Measurements from ENCODE around the gene LGALS4. TPM values are rescaled to one million over a fixed set of nuclear protein-coding genes. Genes with fewer than 3 reads are reported as not detected.

Gene LGALS4
- total and polyA plus RNA-seq, 9 of the 15 experiments (the other 6 are each of a cell fraction or from before 2014, with no cell fraction given), result 0.08 to 1.1 (median 0.30) TPM; not detected in 3

GRCh38 chr19:38849860-38850435 is 37.2 kb upstream of the LGALS4 start, which contains the start of gene HNRNPL (continued):
- TF ChIP-seq, protein P1, sequence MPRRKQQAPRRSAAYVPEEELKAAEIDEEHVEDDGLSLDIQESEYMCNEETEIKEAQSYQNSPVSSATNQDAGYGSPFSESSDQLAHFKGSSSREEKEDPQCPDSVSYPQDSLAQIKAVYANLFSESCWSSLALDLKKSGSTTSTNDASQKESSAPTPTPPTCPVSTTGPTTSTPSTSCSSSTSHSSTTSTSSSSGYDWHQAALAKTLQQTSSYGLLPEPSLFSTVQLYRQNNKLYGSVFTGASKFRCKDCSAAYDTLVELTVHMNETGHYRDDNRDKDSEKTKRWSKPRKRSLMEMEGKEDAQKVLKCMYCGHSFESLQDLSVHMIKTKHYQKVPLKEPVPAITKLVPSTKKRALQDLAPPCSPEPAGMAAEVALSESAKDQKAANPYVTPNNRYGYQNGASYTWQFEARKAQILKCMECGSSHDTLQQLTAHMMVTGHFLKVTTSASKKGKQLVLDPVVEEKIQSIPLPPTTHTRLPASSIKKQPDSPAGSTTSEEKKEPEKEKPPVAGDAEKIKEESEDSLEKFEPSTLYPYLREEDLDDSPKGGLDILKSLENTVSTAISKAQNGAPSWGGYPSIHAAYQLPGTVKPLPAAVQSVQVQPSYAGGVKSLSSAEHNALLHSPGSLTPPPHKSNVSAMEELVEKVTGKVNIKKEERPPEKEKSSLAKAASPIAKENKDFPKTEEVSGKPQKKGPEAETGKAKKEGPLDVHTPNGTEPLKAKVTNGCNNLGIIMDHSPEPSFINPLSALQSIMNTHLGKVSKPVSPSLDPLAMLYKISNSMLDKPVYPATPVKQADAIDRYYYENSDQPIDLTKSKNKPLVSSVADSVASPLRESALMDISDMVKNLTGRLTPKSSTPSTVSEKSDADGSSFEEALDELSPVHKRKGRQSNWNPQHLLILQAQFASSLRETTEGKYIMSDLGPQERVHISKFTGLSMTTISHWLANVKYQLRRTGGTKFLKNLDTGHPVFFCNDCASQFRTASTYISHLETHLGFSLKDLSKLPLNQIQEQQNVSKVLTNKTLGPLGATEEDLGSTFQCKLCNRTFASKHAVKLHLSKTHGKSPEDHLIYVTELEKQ (CRISPR knock-in tag; IDR thresholded peaks at IDR 0.05), result no peak
- TF ChIP-seq ZBTB7A (IDR thresholded peaks at IDR 0.05; ENCODE audit: borderline replicate concordance, control insufficient read depth, low read depth, low read length) (no peak), POLR3A (IDR thresholded peaks at IDR 0.05; ENCODE audit: borderline replicate concordance, extremely low read depth, insufficient read depth, insufficient read length) (no peak), CEBPG (CRISPR knock-in tag; IDR thresholded peaks at IDR 0.05) (no peak), CEBPG (tag; conservative IDR thresholded peaks at IDR 0.05 in 1 of 2, IDR thresholded peaks at IDR 0.05 in 1 of 2) (no peak), FOXA1 (IDR thresholded peaks at IDR 0.05; ENCODE audit: borderline replicate concordance) (no peak), NCOA1 (IDR thresholded peaks at IDR 0.05; ENCODE audit: low read depth) (peak; percentile 75; the same call in 1 of the 2 replicates), ZNF277 (CRISPR knock-in tag; IDR thresholded peaks at IDR 0.05; ENCODE audit: borderline replicate concordance) (no peak), ZNF830 (CRISPR knock-in tag; IDR thresholded peaks at IDR 0.05) (no peak), PRPF4 (IDR thresholded peaks at IDR 0.05; ENCODE audit: insufficient read depth, low read depth, low read length, poor library complexity, severe bottlenecking) (no peak)
- TF ChIP-seq, protein P2, sequence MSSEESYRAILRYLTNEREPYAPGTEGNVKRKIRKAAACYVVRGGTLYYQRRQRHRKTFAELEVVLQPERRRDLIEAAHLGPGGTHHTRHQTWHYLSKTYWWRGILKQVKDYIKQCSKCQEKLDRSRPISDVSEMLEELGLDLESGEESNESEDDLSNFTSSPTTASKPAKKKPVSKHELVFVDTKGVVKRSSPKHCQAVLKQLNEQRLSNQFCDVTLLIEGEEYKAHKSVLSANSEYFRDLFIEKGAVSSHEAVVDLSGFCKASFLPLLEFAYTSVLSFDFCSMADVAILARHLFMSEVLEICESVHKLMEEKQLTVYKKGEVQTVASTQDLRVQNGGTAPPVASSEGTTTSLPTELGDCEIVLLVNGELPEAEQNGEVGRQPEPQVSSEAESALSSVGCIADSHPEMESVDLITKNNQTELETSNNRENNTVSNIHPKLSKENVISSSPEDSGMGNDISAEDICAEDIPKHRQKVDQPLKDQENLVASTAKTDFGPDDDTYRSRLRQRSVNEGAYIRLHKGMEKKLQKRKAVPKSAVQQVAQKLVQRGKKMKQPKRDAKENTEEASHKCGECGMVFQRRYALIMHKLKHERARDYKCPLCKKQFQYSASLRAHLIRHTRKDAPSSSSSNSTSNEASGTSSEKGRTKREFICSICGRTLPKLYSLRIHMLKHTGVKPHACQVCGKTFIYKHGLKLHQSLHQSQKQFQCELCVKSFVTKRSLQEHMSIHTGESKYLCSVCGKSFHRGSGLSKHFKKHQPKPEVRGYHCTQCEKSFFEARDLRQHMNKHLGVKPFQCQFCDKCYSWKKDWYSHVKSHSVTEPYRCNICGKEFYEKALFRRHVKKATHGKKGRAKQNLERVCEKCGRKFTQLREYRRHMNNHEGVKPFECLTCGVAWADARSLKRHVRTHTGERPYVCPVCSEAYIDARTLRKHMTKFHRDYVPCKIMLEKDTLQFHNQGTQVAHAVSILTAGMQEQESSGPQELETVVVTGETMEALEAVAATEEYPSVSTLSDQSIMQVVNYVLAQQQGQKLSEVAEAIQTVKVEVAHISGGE (CRISPR knock-in tag; IDR thresholded peaks at IDR 0.05), result no peak
- TF ChIP-seq, protein P3, sequence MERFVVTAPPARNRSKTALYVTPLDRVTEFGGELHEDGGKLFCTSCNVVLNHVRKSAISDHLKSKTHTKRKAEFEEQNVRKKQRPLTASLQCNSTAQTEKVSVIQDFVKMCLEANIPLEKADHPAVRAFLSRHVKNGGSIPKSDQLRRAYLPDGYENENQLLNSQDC (CRISPR knock-in tag; IDR thresholded peaks at IDR 0.05), result peak; percentile 12; the same call in 1 of the 2 replicates
- TF ChIP-seq, protein P4, sequence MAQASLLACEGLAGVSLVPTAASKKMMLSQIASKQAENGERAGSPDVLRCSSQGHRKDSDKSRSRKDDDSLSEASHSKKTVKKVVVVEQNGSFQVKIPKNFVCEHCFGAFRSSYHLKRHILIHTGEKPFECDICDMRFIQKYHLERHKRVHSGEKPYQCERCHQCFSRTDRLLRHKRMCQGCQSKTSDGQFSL (CRISPR knock-in tag; IDR thresholded peaks at IDR 0.05), result peak; percentile 75; the same call in 1 of the 2 replicates
- TF ChIP-seq, protein P4 (tag; IDR thresholded peaks at IDR 0.05), result no peak; a peak in 2 of 4 replicates
- TF ChIP-seq, protein P5, sequence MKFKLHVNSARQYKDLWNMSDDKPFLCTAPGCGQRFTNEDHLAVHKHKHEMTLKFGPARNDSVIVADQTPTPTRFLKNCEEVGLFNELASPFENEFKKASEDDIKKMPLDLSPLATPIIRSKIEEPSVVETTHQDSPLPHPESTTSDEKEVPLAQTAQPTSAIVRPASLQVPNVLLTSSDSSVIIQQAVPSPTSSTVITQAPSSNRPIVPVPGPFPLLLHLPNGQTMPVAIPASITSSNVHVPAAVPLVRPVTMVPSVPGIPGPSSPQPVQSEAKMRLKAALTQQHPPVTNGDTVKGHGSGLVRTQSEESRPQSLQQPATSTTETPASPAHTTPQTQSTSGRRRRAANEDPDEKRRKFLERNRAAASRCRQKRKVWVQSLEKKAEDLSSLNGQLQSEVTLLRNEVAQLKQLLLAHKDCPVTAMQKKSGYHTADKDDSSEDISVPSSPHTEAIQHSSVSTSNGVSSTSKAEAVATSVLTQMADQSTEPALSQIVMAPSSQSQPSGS (CRISPR knock-in tag; IDR thresholded peaks at IDR 0.05), result no peak
